CD14-positive monocyte (primary cell): ENCODE results near the gene RERE. TPM values are rescaled to one million over a fixed set of nuclear protein-coding genes. Genes with fewer than 3 reads are reported as not detected.
A peak's percentile ranks its signal among the peaks of the same experiment; 100 is the strongest.

Source experiments
- DNase-seq, 3 donors: peaks; one replicate each; pipeline ENCODE4 v3.0.0-alpha.2; 2011 to 2022
- H2AFZ ChIP-seq: 2 replicates; pipeline ENCODE4 v1.6.0; 2012; ENCODE audit warnings: mild to moderate bottlenecking, low read depth, low read length, inconsistent platforms; ENCODE audit not compliant: insufficient read depth, poor library complexity, severe bottlenecking
- H3K27ac ChIP-seq, 2 donors: 1 replicate in 1 of 2; 2 replicates in 1 of 2; pipeline ENCODE4 v1.5.1; 2012 to 2013; ENCODE audit warnings: low read length in 2 of 2, control low read depth in 1 of 2, inconsistent platforms in 1 of 2, low read depth in 1 of 2, mild to moderate bottlenecking in 1 of 2
- H3K27me3 ChIP-seq, 2 donors: one replicate each; pipeline versions ENCODE4 v1.6.0 to v1.6.1; 2011 to 2013; ENCODE audit warnings: low read length in 2 of 2; ENCODE audit not compliant: control insufficient read depth in 2 of 2, insufficient read depth in 2 of 2
- H3K36me3 ChIP-seq, 2 donors: replicated peaks in 1 of 2; 1 replicate in 1 of 2; 2 replicates in 1 of 2; pipeline versions ENCODE4 v1.5.1 to v1.6.1; 2012 to 2013; ENCODE audit warnings: low read length in 2 of 2, control low read depth in 1 of 2, inconsistent platforms in 1 of 2, mild to moderate bottlenecking in 1 of 2; ENCODE audit not compliant: insufficient read depth in 2 of 2, control insufficient read depth in 1 of 2
- H3K4me1 ChIP-seq, 2 donors: 1 replicate in 1 of 2; 2 replicates in 1 of 2; pipeline versions ENCODE4 v1.5.1 to v1.6.1; 2012 to 2013; ENCODE audit warnings: low read length in 2 of 2, control low read depth in 1 of 2, inconsistent platforms in 1 of 2, mild to moderate bottlenecking in 1 of 2, moderate library complexity in 1 of 2; ENCODE audit not compliant: insufficient read depth in 2 of 2, control insufficient read depth in 1 of 2
- H3K4me2 ChIP-seq: replicated peaks from 2 replicates; pipeline ENCODE3; 2012; ENCODE audit warnings: low read length, moderate library complexity, mild to moderate bottlenecking; ENCODE audit not compliant: poor library complexity, severe bottlenecking; ENCODE audit errors: extremely low read depth
- H3K4me3 ChIP-seq, 3 experiments: fragments of 200-600 bp in 1 of 3; sonication (generic) in 1 of 3; replicated peaks in 1 of 3; 1 replicate in 2 of 3; 2 replicates in 1 of 3; pipeline ENCODE4 v1.5.1; 2011 to 2013; ENCODE audit warnings: low read length in 3 of 3, mild to moderate bottlenecking in 3 of 3, control low read depth in 2 of 3, low read depth in 2 of 3, inconsistent platforms in 1 of 3, moderate library complexity in 1 of 3
- H3K79me2 ChIP-seq: 2 replicates; pipeline ENCODE4 v1.6.0; 2012; ENCODE audit warnings: mild to moderate bottlenecking, control low read depth, inconsistent platforms, low read length, moderate library complexity; ENCODE audit not compliant: insufficient read depth
- H3K9ac ChIP-seq: 2 replicates; pipeline ENCODE4 v1.6.0; 2017; ENCODE audit warnings: low read length, mild to moderate bottlenecking; ENCODE audit not compliant: insufficient read depth, poor library complexity, severe bottlenecking
- H3K9me3 ChIP-seq, 2 donors: replicated peaks in 1 of 2; 1 replicate in 1 of 2; 2 replicates in 1 of 2; pipeline versions ENCODE4 v1.5.1 to v1.6.1; 2012 to 2013; ENCODE audit warnings: low read length in 2 of 2, control low read depth in 1 of 2; ENCODE audit not compliant: control insufficient read depth in 1 of 2, insufficient read depth in 1 of 2
- H4K20me1 ChIP-seq: 2 replicates; pipeline ENCODE4 v1.6.0; 2012; ENCODE audit warnings: mild to moderate bottlenecking, low read length, control low read depth, moderate library complexity; ENCODE audit not compliant: insufficient read depth
- H3K27ac Mint-ChIP-seq, 7 donors: one replicate each; pipeline ENCODE4 v1.8.0; 2020; ENCODE audit warnings: mild to moderate bottlenecking in 7 of 7, mixed read lengths in 7 of 7, moderate library complexity in 6 of 7, inconsistent platforms in 2 of 7
- H3K27me3 Mint-ChIP-seq, 3 donors: one replicate each; pipeline ENCODE4 v1.8.0; 2021 to 2022; ENCODE audit warnings: low read depth in 3 of 3, mild to moderate bottlenecking in 3 of 3, mixed read lengths in 3 of 3, moderate library complexity in 3 of 3, inconsistent platforms in 1 of 3
- H3K36me3 Mint-ChIP-seq, 2 donors: one replicate each; pipeline ENCODE4 v1.8.0; 2020; ENCODE audit warnings: mixed read lengths in 2 of 2, inconsistent platforms in 1 of 2, mild to moderate bottlenecking in 1 of 2
- H3K4me1 Mint-ChIP-seq: one replicate; pipeline ENCODE4 v1.8.0; 2020; ENCODE audit warnings: mild to moderate bottlenecking, mixed read lengths
- H3K4me3 Mint-ChIP-seq, 2 donors: one replicate each; pipeline ENCODE4 v1.8.0; 2020; ENCODE audit warnings: mild to moderate bottlenecking in 2 of 2, mixed read lengths in 2 of 2, moderate library complexity in 1 of 2
- H3K9me3 Mint-ChIP-seq, 7 donors: one replicate each; pipeline ENCODE4 v1.8.0; 2020 to 2022; ENCODE audit warnings: mixed read lengths in 7 of 7, mild to moderate bottlenecking in 6 of 7, moderate library complexity in 6 of 7, inconsistent platforms in 2 of 7
- WGBS: methylation state at CpG from one replicate; pipeline ENCODE4 v1.1.5; 2013; ENCODE audit warnings: missing lambda C conversion rate; ENCODE audit not compliant: insufficient coverage; 5-methylcytosine and 5-hydroxymethylcytosine counted together
- intact Hi-C, 2 donors: fragments of 100-400 bp; cut with micrococcal nuclease; formaldehyde crosslinking; loops; one replicate each; pipeline versions ENCODE4 v1.15.0 to v1.15.1; 2023
- polyA plus RNA-seq, 3 donors: library from polyadenylated mRNA; depleted of rRNA in 1 of 3; unstranded in 2 of 3; stranded (reverse) in 1 of 3; fragments of 300-500 nt in 2 of 3; fragments of >200 nt in 1 of 3; fragmentation: Illumina TruSeq in 2 of 3; gene quantifications; 1 replicate in 2 of 3; 2 replicates in 1 of 3; pipeline ENCODE4 v1.2.3, GENCODE V29; 2012 to 2021
- TF ChIP-seq, protein P1 (sequence below): fragments of 200-600 bp; IDR thresholded peaks from one replicate; pipeline ENCODE4 v1.8.0; 2022; ENCODE audit warnings: antibody characterized with exemption, mild to moderate bottlenecking

The RERE gene
- polyA plus RNA-seq, 3 donors, result 1.2 to 19.4 (median 3.8) TPM

DNA sequence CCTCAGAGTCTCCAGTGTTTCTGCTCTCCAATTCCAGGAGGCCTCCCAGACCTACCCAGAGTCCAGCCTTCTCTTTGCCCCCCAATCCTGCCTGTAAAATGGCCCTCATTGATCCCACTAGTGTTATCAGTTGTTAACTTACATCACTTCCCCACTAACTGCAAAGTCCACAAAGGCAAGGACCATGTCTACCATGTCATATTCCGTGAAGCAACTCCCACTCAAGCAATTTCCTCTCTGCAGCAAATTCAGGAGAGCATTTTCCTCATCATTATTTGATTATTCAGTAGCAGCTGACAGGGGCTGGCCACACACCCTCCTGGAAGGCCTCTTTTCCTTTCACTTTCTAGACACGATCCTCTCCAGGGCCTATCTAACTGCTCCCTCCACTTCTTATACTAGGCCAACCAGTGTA lies 153.5 kb downstream of the RERE start:
- H2AFZ ChIP-seq, result no peak overlapping the region
- H3K4me3 ChIP-seq, result peak overlapping the region in 1 of 3 experiments; percentile 28
- intact Hi-C loops, result no loop called here
- peak overlapping the region; percentile 30 for H3K4me2 ChIP-seq
- Mint-ChIP-seq H3K4me1 (peaks cover 13% of the 10 kb centered on the region), H3K9me3 (no peaks in the 10 kb centered on the region), H3K36me3 (no peaks in the 10 kb centered on the region), H3K4me3 (no peak overlapping the region), H3K27ac (no peak overlapping the region), H3K27me3 (peaks cover 0 to 2% (median 0%) of the 10 kb centered on the region in 3 donors)
- peaks cover 33 to 51% of the 10 kb centered on the region in 2 donors for H3K4me1 ChIP-seq
- peaks cover 17% of the 10 kb centered on the region for H3K79me2 ChIP-seq
- peak overlapping the region; percentile 8 to 45 for H3K27ac ChIP-seq
- H3K36me3 ChIP-seq, result no peaks in the 10 kb centered on the region
- no peak overlapping the region for H3K9ac ChIP-seq
- TF ChIP-seq, protein P1, sequence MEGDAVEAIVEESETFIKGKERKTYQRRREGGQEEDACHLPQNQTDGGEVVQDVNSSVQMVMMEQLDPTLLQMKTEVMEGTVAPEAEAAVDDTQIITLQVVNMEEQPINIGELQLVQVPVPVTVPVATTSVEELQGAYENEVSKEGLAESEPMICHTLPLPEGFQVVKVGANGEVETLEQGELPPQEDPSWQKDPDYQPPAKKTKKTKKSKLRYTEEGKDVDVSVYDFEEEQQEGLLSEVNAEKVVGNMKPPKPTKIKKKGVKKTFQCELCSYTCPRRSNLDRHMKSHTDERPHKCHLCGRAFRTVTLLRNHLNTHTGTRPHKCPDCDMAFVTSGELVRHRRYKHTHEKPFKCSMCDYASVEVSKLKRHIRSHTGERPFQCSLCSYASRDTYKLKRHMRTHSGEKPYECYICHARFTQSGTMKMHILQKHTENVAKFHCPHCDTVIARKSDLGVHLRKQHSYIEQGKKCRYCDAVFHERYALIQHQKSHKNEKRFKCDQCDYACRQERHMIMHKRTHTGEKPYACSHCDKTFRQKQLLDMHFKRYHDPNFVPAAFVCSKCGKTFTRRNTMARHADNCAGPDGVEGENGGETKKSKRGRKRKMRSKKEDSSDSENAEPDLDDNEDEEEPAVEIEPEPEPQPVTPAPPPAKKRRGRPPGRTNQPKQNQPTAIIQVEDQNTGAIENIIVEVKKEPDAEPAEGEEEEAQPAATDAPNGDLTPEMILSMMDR, result no peak
- no peaks in the 10 kb centered on the region for H3K27me3 ChIP-seq
- H4K20me1 ChIP-seq, result no peaks in the 10 kb centered on the region
- WGBS, result 10% methylated on average over 1 of the region's 2 CpGs
- no peaks in the 10 kb centered on the region for H3K9me3 ChIP-seq
- peak; percentile 45 to 58 (median 48) for DNase-seq

DNA sequence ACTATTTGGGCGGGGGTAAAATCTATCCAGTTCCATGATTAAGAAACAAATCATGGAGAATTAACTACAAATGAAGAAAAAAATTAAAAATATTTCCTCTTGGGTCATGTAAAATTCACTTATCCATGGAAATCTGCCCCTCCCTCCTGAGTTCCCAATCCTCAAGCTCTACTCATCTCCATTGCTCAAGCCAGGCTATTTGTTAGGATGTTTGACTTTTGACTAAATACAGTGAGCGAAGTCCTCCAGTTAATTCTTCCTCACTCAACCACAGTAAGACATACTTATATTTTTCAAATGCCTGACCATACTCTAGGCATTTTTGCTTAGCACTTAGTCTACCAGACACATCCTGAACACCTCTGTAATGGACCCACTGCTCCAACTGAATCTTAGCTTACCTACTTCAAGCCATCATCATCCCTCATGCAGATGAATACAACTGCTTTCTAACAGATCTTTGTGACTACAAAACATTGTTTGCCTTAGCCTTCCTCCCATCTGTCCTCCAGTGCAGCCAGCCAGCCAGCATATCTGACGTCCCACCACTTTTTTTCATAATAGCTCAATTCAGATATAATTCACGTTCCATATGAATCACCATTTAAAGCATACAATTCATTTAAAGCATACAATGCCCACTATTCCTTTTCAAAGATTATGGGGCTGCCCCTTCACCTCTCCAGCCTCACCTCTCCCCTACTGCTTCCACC lies 154.2 kb downstream of the RERE start:
- Histone ChIP-seq H3K4me2 (peak overlapping the region; percentile 30), H3K27me3 (no peaks in the 10 kb centered on the region), H3K9me3 (no peaks in the 10 kb centered on the region), H3K4me3 (peak overlapping the region in 1 of 3 experiments; percentile 28), H3K79me2 (peaks cover 17% of the 10 kb centered on the region), H3K36me3 (no peaks in the 10 kb centered on the region), H3K9ac (no peak overlapping the region), H3K27ac (peak overlapping the region; percentile 8 to 40), H4K20me1 (no peaks in the 10 kb centered on the region), H3K4me1 (peaks cover 33 to 51% of the 10 kb centered on the region in 2 donors), H2AFZ (no peak overlapping the region)
- Mint-ChIP-seq H3K9me3 (no peaks in the 10 kb centered on the region), H3K4me3 (no peak overlapping the region), H3K27me3 (peaks cover 0 to 2% (median 0%) of the 10 kb centered on the region in 3 donors), H3K27ac (no peak overlapping the region), H3K4me1 (peaks cover 13% of the 10 kb centered on the region), H3K36me3 (no peaks in the 10 kb centered on the region)
- DNase-seq, result no peak
- intact Hi-C loops, result no loop called here
- TF ChIP-seq, protein P1, result no peak
- WGBS, result 100% methylated on average over 3 of the region's 4 CpGs
